HG02885 (cell line): ENCODE measurements around the gene VAV2.

Experiments
- ATAC-seq: cut with Tn5 transposase; IDR thresholded peaks from one replicate; pipeline ENCODE4 v1.9.1; 2021; ENCODE audit warnings: mild to moderate bottlenecking; ENCODE audit not compliant: unreplicated experiment, poor library complexity

The VAV2 gene

DNA sequence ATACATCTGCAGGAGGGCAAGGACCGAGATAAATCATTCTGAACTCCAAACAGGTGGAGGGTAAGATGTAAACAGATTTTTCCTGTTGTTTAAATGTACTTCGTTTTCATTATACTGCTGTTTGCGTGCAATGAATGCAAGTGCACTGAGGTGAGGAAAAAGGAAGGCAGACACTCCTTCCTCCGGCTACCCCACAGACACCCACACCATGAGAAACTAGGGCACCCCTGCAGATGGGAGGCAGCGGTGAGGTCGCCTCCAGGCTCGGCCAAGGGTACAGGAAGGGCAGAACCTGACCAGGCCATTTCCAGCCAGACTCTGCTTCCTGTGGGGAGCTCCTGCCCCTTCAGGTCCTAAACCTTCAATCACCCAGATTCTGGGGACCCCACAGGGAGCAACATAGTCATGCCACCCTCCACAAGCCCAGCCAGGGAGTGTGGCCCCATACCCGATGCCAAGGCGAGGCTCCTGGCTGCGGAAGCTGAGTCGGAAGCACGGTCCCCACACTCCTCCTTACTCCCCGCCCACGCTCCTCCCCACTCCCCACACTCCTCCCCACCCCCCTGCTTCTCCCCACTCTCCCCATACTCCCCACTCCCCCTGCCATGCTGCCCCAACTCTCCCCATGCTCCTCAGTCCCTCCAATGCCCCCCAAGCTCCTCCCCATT lies 37.1 kb downstream of the VAV2 start:
- no peak for ATAC-seq

DNA sequence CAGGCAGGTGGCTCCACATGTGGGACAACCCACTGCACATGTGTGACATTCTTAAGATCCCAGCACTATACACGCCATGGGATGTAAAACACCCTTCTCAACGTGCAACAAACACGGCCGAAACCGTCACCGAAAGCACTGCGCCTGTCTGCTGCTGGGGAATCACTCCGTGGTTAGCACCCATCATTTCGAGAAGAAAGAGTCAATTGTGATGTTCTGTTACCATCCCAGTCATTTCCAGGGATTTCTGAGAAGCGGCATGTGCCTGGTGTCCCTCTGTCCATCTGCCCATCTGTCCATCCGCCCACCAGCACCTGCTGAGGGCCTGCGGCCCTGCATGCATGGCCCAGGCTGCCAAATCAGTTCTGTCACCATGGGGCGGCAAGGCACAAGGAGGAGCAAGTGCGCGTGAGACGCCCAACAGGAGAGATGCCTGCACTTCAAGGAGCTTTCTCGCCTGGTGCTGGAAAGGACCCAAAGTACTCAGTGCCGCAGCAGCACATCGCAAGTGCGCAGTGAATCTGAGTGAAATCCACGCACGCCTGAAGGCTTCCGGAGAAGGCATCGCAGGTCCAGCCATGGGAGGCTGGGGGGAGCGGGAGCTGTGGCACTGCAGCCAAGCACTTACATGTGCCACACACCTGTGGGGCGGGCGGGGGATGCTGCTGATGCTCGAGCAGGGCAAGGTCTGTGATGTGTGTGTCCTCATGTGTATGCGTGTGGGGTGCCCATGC lies 38.0 kb downstream of the VAV2 start:
- ATAC-seq = peak; percentile 29

DNA sequence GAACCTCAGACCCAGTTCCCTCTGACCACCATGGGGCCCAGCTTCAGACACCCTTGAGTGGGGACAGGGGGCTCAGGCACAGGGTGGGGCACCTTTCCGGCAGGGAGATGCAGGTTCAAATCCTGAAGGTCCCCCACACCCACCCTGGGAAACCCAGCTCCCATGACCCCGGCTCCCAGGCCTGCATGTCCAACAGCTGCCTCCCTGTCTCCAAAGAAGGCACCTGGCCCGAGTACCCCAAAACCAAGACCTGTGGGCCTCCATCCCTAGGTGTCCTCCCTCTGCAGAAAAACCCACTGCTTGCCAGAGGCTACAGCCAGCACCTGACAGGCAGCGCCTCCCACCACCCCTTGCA lies 38.5 kb downstream of the VAV2 start:
- no peak for ATAC-seq

GRCh38 chr9:133952598-133953550 lies 39.2 kb downstream of the VAV2 start:
- no peak for ATAC-seq

GRCh38 chr9:133951265-133951664 lies 40.9 kb downstream of the VAV2 start:
- no peak for ATAC-seq

DNA sequence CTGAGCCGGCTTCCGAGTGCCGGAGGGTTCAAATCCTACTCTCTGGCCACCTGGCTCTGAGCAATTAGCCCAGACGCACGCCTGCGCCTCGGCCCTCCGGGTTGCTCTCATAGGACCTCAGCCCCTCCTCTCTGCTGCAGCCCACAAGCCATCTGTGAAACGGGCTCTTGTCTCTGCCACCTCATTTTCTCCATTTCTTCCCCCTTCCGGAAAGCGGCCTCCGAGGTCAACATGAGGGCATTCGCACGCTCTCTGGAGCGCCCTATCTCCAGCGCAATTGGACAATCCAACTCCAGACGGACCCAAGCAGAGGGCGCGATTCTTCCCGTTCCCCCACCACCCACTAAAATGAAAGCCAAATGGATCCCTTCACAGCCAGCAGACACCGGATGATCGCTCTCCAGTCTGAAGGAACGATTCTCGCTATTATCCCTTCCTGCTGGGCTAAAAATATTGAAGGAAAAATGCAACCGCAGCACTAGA lies 41.5 kb downstream of the VAV2 start:
- no peak for ATAC-seq

DNA sequence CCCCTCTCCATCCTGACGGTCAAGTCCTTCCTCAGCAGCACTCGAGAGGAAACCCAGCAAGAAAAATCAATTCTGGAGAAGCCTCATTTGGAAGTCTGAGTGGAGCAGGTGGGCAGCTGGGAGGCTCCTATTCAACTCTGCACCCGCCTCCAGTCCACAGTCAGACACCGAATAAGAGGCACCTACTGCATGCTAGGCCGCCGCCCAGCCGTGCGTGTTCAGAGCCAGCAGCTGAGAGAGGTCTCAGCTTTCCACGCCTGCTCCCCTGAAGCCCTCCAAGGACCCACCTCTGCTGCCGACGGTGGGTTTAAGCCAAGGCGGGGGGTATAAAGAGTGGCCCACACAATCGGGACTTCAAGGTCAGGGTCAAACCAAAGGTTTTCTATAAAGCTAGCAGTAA lies 41.9 kb downstream of the VAV2 start:
- no peak for ATAC-seq

DNA sequence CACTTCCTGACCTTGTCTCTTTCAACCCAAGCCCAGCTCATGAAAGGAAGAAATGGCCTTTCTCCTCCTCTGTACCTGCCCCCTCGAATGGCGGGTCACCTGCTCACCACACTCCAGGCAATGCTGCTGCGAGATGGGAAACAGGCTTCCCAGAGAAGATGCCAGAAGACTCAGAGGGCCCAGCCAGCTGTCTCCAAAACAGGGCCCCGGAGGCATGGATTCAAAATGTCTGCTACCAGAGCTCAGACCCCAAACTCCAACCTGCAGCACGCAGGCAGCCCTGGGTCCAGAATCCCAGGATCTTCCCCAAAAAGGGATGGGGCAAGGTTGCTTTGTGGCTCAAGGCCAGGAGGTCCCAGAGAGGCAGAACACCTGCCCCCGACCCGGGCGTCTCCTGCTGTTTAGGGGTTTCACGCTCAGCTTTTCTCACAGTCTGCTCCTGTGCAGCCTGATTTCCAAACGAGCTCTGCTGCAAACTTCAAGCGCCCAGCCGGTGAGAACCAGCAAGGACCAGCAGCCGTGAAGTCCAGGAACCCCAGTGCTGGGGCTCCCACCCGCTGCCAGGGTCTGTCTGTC lies 42.5 kb downstream of the VAV2 start:
- no peak for ATAC-seq

DNA sequence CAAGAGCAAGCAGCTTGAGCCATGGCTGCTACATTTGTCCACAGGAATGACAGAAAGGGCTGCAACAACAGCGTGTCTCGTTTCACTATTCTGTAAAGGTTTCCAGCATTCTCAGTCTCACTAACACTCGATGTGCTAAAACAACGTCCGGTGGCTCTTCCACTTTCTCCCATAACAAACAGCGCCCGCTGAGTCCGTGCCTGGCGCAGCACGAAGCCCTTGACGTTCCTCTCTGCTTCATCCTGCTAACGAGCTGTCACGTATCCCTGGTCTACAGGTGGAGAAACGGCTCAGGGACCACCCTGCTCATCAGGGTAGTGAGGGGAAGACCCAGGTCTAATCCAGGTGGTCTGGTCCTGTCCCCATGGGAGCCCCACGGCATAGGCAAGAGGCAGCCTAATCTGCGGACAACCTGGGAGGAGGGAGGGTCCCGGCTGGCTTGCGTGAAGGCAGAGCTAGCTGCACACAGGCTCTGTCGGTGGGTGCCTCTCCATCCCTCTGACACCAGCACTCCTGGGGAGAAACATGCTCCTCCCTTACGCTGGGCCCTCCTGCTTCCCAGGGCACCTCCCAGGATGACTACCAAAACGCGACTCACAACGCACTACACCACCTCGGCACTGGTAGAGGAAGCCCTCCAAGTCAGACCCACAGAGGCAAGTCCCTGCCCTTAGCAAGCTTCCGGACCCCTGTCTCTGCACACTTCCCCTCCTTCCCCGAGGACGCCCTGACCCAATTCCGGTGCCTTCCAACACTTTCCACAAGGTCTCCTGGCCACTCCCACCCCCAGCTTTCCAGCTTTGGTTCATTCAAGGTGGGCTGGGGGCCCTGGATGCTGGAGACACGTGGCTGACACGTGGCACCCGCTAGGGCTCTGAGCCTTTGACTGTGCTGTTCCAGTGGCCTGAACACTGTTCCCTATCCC lies 43.3 kb downstream of the VAV2 start:
- ATAC-seq = no peak

DNA sequence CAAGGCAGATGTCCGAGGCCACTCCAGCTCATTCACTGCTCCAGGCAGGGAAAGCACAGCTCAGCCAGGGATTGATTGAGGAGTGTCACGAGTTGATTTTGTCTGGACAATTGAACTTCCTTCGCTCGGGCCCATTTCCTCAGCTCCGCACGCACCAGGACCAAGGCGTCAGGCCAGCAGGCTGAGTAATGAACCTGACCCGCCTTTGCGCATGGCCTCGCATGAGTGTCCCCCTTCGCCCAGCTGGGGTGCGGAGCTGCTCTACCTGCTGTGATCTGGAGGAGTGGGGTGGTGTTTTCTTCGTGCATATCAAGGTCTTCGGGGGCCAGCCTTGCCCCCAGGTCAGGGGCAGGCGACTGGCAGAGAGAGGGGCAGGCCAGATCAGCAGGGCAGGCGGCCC lies 44.0 kb downstream of the VAV2 start:
- no peak for ATAC-seq

DNA sequence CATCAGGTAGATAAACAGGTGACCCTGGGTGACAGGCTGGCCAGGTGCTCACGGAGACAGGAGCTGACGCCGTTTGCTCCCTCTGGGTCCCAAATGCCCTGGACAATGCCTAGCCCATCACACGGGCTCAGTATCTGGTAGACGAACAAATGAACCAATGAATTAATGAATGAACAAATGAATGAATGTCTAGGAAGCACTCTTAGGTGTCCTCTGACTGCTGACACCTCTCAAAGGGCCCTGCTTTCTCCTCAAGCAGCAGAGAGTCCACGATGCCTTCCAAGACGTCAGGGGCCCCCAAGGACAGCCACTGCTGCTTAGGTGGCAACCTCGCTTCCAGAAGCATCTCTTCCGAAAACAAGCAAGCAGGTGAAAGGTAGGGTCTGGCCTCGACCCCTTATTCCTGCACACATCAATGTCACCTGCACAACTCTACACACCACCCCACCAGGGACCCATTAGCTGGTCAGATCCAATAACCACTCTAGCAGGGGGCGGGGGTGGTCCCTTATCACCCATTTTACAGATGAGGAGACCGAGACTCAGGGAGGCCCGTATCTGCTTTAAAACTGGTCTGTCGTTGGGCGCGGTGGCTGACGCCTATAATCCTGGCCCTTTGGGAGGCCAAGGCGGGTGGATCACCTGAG lies 45.2 kb downstream of the VAV2 start:
- no peak for ATAC-seq

- peak; percentile 48 for ATAC-seq
Measured at GRCh38 chr9:133945977-133946753, 46.0 kb downstream of the VAV2 start.

- peak; percentile 51 for ATAC-seq
Measured at GRCh38 chr9:133945314-133945975, 46.7 kb downstream of the VAV2 start.

DNA sequence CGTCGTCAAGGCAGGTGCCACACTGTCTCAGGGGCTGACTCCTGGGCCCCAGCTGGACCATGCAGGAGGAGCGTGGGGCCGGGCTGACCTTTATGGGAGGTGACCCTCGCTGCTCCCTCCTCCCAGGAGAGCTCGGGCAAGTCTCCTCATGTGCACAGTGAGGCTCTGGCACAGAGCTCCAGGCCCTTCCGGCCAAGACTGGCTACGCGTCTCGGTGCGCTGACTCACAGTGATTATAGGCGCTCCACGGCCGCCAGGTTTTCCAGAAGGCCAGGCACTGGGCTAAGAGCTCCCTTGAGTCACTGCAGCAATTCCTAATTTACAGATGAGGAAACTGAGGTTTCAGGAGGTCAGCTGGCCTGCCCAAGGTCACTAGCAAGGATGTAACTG lies 47.4 kb downstream of the VAV2 start:
- ATAC-seq = no peak

DNA sequence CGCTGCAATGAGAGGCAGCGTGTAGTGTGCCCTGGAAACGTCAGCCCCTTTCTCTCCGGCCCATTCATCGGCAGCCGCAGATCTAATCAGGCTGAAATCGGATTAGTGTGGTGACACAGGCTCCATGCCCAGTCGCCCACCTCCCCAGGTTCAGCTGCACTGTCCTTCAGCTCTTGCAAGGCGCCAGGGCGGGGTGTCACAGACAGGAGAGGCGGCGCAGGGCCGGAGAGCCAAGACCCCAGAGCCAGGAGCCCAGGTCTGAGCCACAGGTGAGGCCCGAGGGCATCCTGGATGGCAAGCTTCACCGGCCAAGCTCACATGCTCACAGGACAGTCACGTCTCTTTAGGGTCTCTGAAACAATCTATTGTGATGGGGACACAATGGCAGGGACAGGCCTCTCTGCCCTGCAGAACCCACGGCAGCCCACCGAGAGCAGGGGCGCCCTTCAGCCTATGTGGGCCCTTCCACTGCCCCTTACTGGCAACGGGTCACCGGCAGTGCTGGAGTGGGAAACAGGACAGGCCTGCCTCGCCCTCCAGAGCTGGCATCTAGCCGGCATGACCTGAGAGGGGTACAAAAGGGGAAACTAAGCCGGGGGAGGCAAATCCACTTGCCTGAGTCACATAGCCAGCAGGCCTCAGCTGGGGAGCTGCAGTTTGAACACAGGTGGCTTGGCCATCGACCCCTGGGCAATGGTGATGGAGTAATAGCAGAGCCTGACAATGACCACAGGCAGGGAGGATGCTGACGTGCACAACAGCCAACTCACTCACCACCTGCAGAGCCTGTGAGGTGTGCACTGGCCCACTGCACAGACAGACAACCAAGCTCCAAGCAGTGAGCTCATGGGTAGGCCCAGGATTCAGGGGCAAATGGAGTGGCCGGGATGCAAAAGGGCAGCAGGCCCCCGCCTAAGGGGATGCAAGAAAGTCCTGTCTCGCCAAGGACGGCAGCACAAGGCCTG lies 48.1 kb downstream of the VAV2 start:
- no peak for ATAC-seq

DNA sequence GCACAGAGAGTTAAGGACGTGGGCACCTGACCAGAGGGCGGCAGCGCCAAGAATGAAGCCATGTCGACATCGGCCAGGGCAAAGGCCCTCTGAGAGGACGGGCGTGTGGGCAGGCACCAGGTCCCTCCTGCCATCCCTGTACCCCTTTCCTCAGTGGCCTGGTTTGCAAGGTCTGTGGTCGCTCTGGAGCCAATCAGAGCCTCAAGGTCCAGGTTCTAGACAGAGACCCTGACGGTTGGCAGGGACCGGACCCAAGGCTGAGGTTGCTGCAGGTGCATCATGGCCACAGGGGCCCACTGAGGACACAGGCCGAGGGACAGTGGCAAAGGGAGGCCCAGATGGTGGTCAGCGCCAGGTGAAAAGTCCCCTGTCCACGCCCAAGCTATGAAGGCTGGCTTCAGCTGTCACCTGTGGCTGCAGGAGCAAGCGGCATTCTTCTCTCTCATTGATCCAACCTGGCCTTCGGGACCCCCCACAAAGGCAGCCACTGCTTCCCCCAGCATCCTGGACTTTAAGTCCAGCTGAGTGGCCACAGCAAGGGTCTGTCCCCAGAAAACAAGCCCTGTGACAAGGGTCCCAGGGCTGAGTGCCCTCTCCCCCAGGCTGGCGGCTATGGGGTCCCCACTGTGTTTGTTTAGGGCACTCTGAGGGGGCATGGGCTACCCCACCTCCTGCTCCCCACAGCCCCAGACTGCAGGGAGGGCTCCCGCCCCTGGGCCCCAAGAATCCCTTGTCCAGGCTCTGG lies 48.9 kb downstream of the VAV2 start:
- ATAC-seq = no peak
